Fibroblast of skin of right quadriceps (primary cell): Measurements from ENCODE around the gene ARL16.

Source experiments
- DNase-seq: peaks from one replicate; pipeline ENCODE4 v3.0.0-alpha.2; 2013

The ARL16 gene

GRCh38 chr17:81712468-81713003 is 28.9 kb upstream of the ARL16 start:
- no peak for DNase-seq

GRCh38 chr17:81711814-81712467 is 28.3 kb upstream of the ARL16 start, which contains the start of gene SLC25A10:
Gene SLC25A10, plus strand, starts transcription at chr17:81712284. Its CDS starts 143 bp downstream, at chr17:81712427.
- DNase-seq = peak; percentile 70

- no peak for DNase-seq
These were observed 27.1 kb upstream of the ARL16 start for GRCh38 chr17:81710514-81711308.

GRCh38 chr17:81708739-81709185 is 25.2 kb upstream of the ARL16 start:
- DNase-seq = no peak

DNA sequence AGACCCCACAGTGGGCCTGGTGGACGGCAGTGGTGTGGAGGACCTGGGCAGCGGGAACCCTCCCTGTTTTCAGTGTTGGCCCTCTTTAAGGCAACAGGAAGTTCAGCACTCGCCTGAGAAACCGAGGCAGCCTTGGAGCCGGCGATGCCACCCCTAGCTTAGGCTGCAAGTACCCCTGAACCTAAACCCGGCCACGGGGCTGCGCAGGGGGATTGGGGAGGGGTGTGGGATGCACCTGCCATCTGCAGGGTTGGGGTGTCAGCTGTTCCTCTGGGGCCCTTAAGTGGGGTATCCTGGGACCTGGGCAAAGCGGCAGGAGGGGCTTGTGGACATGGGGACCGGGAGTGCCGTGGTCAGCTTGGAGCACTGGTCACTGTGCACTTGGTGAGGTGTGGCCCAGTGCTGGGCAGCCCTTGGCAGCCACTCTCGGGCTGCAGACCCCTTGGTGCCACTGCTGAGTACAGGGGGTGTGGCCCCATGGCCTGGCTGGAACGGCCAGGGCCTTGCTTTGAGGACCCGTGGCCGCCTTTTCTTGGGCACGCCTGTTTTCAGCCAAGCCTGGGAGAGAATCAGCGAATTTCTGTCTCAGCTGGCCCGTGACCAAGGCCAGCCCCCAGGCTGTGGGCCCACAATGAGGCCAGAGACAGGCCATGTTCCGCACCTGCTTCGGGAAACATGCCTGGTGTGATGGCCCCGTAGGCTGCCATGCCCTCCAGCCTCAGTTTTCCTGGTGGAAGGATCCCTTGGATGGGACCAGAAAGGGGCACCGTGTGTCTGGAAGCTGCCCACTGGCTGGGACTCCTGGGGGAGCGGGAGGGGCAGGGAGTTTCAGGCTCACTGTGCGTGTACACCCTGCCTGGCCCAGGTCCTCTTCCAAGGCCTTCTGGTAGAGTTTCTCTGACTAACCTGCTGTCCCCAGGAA is 24.4 kb upstream of the ARL16 start:
- DNase-seq = no peak

DNA sequence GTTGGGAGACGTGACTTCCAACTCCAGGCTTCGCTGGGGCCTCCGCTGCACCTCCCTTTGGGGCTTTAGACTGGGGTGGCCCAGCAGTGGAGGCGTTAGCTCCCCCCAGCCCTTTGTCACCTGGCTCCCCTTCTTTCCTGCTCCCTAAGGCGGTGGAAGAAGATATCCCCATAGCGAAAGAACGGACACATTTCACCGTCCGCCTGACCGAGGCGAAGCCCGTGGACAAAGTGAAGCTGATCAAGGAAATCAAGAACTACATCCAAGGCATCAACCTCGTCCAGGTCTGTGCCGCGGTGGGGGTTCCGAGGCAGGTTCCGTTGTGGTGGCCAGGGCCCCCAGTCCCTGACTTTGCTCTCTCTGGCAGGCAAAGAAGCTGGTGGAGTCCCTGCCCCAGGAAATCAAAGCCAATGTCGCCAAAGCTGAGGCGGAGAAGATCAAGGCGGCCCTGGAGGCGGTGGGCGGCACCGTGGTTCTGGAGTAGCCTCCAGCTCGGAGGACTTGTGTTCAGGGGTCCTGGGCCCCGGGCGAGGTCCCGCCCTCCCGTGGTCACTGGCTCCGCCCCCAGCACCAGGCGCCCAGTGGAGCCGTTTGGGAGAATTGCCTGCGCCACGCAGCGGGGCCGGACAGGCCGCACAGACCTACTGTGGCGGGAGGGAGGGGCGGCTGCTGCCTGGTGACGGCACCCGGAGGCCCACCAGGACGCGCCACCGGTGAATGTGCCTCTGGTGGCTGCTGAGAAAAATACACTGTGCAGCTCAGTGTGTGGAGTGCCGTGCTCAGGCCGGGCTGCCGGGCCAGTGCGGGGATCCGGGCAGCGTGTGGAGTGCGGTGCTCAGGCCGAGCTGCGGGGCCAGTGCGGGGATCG is 23.4 kb upstream of the ARL16 start:
- no peak for DNase-seq

DNA sequence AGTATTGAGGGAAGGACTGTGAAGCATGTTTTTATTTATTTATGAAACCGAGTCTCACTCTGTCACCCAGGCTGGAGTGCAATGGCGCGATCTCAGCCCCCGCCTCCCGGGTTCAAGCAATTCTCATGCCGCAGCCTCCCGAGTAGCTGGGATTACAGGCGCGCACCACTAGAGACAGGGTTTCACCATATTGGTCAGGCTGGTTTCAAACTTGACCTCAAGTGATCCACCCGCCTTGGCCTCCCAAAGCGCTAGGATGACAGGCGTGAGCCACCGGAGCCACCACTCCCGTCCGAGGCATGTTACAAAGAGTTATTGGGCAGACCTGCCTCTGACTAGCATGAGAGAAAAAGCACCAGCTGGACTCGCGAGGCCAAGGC is 22.6 kb upstream of the ARL16 start:
- DNase-seq = no peak

GRCh38 chr17:81705518-81706231 is 22.1 kb upstream of the ARL16 start:
- DNase-seq = no peak

- DNase-seq = no peak
These were observed 20.4 kb upstream of the ARL16 start for GRCh38 chr17:81703747-81704654.

GRCh38 chr17:81702934-81703746 is 19.5 kb upstream of the ARL16 start, which contains the start of gene MRPL12:
Gene MRPL12, plus strand, starts transcription at chr17:81703367. Its CDS starts 135 bp downstream, at chr17:81703502.
- peak; percentile 88 for DNase-seq

DNA sequence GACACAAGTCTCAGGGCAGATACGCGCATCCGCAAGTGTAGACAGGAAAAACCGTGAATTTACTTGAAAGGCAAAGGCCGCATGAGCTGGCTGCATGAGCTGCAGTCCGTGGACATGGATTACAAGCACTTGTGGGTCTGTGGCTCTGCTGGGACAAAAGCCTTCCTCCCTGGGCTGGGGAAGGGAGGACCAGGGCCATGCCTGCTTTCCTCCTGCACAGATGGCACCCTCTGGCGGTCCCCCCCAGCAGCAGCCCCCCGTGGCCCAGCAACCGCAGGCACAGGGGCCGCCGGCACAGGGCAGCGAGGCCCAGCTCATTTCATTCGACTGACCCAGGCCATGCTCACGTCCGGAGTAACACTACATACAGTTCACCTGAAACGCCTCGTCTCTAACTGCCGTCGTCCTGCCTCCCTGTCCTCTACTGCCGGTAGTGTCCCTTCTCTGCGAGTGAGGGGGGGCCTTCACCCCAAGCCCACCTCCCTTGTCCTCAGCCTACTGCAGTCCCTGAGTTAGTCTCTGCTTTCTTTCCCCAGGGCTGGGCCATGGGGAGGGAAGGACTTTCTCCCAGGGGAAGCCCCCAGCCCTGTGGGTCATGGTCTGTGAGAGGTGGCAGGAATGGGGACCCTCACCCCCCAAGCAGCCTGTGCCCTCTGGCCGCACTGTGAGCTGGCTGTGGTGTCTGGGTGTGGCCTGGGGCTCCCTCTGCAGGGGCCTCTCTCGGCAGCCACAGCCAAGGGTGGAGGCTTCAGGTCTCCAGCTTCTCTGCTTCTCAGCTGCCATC is 17.9 kb upstream of the ARL16 start:
- DNase-seq = no peak

- DNase-seq = no peak
These were observed 17.0 kb upstream of the ARL16 start for GRCh38 chr17:81700353-81701287.

DNA sequence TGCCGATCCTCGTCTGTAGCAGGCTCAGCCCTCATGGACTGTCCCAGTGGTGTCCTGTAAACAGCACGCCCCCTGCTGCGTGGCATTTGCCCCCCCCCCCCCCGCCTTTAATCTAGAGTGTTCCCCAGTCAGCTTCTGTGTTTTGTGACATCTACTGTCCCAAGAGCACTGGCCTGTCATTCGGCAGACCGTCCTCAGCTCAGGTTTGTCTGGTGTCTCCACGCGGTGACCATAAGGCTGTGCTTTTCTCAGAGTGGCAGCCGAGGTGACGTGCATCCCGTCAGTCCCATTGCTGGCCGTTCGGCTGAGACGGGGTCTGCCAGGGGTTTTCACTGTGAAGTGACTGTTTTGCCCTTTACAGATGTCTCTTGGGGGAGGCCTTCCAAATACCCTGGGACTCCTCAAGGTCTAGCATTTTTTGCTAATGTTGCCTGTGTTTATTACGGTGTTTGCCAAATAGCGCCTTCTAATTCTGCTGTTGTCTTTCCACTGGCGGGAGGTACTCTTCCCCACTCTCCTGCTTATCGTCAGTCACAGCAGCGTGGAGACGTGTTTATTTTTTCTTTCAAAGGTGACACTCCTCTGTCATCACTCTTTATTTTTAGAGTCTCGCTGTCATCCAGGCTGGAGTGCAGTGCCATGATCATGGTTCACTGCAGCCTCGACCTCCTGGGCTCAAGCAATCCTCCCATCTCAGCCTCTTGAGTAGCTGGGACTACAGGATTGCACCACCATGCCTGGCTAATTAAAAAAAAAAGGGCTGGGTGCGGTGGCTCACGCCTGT is 13.9 kb upstream of the ARL16 start:
- no peak for DNase-seq

DNA sequence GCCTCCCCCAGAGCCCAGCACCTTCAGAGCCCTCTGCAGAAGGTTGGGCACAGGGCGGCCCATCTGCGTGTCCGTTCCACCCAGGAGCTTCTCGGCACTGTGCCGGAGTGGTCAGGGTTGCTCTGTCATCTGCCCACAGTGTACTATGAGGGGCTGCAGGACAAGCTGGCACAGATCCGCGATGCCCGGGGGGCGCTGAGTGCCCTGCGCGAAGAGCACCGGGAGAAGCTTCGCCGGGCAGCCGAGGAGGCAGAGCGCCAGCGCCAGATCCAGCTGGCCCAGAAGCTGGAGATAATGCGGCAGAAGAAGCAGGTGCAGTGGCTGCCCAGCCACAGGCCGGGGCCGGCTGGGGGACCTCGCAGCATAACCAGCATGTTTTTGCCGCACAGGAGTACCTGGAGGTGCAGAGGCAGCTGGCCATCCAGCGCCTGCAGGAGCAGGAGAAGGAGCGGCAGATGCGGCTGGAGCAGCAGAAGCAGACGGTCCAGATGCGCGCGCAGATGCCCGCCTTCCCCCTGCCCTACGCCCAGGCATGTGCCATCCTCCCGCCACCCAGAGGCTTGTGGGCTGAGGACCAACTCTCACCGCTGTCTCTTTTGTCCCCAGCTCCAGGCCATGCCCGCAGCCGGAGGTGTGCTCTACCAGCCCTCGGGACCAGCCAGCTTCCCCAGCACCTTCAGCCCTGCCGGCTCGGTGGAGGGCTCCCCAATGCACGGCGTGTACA is 12.8 kb upstream of the ARL16 start:
- DNase-seq = no peak

DNA sequence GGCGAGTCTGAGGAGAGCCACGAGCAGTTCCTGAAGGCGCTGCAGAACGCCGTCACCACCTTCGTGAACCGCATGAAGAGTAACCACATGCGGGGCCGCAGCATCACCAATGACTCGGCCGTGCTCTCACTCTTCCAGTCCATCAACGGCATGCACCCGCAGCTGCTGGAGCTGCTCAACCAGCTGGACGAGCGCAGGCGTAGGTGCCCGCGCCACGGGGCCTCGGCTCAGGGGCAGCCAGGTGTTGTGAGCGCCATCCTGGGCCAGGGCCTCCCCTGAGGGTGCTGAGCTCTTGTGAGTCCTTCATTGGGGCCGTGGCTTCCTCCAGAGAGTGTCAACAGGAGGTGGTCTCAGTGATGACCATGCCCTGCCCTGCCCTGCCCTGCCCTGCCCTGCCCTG is 12.2 kb upstream of the ARL16 start:
- no peak for DNase-seq

DNA sequence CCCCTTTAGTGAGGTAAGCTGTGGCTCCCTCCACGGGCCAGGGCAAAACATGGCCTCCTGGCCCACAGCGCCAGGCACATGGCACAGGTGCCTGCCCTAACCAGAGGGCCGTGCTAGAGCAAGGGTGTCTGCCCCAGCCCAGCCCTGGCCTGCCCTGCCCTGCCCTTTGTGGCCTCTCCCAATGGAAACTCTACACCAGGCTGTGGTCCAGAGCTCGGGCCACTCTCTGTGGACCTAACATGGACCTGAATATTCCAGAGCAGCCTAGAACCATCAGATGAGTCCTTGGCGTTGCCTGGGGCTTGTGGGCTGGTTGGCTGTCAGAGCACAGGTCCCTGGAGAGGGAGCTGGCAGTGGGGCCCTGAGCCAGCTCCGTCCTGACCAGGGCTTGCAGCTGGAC is 11.6 kb upstream of the ARL16 start:
- no peak for DNase-seq
